HG03108 (cell line): Measurements from ENCODE around the gene HLA-DRB5.
A peak's percentile ranks its signal among the peaks of the same experiment; 100 is the strongest.
"Not testable (repeated sequence)": the region's sequence is repeated elsewhere in the genome, so short reads cannot be mapped to it uniquely, and the experiment has no call there.

Experiments used
- ATAC-seq: cut with Tn5 transposase; IDR thresholded peaks from one replicate; pipeline ENCODE4 v1.9.1; 2021; ENCODE audit warnings: moderate library complexity; ENCODE audit not compliant: unreplicated experiment

The HLA-DRB5 gene

DNA sequence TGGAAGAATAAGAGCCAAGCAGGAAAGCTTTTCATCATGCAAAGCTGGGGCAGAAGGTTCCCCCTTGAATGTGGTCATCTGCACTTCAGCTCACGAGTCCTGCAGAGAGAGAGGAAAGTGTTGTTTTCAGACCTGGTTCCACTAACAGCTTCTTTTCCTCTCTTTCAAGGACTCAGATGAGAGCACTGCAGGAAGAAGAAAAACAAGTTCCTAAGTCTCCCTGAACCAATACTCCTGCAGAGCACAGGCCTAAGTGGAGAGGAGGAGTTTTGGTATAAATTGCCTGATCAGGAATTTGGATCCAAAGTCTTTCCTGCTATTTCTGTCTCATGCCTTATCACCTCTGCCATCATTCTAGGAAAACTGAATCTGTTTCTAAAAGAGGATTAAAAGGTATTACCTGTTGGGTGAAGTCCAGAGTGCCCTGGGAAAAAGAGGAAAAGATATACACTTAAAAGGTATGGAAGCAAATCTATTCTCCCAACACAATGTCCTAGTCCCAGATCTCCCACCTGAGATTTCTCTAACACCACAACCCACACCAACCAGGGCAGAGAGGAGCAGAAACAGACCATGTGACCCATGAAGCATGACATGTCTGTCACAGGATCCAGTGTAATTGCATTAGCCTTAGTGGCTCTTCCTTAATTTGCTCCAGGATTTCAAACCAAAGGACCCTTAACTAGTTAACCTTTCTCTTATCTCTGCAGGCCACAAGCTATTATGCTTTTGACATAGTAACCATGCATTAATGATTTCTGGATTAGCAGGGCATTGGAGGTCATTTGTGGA lies 12.2 kb downstream of the HLA-DRB5 start:
- no peak for ATAC-seq

- ATAC-seq, result no peak
These were observed 29.1 kb downstream of the HLA-DRB5 start for GRCh38 chr6:32501016-32501415.

GRCh38 chr6:32492351-32492750 lies 37.7 kb downstream of the HLA-DRB5 start:
- ATAC-seq, result no peak

GRCh38 chr6:32491700-32492099 lies 38.4 kb downstream of the HLA-DRB5 start:
- ATAC-seq, result no peak

DNA sequence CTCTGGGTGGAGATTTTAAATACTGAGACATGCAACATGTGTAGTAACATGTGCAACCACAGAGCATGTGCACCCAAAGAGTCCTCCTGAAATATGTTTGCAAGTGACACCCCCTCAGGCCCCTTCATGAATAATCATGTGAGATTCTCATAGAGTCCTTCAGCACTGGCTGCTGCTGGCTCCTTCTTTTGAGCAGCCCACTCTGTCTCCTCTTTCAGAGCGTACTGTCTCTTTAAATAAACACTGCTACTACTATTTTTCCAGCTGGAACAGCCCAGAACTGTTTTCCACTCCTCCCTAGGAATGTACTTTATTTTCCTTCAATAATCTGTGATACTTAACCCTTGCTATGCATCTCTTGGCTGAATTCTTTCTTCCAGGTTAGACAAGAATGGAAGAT lies 42.0 kb downstream of the HLA-DRB5 start:
- ATAC-seq, result no peak

DNA sequence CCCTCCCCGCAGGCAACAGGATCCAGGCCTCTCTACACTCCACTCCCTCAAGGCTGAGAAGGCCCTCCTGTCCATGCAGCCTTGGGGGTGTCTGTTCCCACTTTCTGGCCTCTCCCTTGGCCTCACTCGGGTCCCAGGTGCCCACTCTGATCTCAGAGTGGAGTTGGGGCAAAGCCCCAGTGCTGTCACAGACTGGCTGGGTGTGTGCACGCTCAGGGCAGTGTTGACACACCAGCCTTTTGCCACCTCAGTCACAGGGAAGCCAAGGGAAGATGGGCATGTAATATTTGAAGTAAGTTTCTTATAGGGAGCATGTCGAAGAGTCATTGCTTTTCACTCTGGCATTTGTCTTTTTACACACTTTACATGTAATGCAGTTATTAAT lies 45.5 kb downstream of the HLA-DRB5 start:
- no peak for ATAC-seq

- ATAC-seq, result no peak
These were observed 46.0 kb downstream of the HLA-DRB5 start for GRCh38 chr6:32483968-32484613.

GRCh38 chr6:32475392-32476206 lies 54.5 kb downstream of the HLA-DRB5 start:
- no peak for ATAC-seq

GRCh38 chr6:32473376-32474348 lies 56.4 kb downstream of the HLA-DRB5 start:
- peak; percentile 100 for ATAC-seq

DNA sequence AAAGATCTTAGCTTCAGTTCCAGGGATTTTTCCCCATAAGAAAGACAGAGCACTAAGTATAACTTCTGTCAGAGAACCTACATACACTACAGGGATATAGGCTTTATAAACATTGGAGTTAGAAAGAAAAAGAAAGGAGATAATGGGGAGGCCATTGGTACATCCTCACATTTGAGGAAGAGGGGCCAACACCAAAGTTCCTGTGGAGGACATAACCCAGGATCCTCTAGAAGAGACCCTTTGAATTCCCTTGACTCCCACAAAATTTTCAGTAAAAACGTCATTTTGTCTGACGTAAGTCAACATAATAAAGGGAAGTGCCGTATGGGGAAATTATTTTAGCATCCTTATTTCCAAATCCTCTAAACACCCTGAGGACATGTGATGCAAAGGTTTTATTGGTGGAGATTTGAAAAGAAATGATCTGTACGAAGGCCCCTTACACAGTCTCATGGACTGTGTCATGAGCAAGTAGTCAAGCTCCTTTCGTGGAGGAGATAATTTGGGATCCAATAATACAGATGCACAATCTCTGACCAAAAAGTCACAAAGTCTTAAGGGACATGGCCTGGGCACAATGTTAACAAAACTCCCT lies 57.2 kb downstream of the HLA-DRB5 start:
- ATAC-seq, result no peak

GRCh38 chr6:32467743-32468503 lies 62.2 kb downstream of the HLA-DRB5 start:
- ATAC-seq, result not testable (repeated sequence)
